Measurements from ENCODE around the gene KCNJ12. TPM values are rescaled to one million over a fixed set of nuclear protein-coding genes. Genes with fewer than 3 reads are reported as not detected.

Gene KCNJ12
- total and polyA plus RNA-seq, 12 donors = 2.8 to 14.7 (median 8.5) TPM

GRCh38 chr17:21354796-21355385, 21.3 kb upstream of the KCNJ12 start:
- no peak for TF ChIP-seq CTCF (IDR thresholded peaks at IDR 0.05)
- no peaks in the 10 kb centered on the region for H3K27me3 ChIP-seq
- intact Hi-C loops (cut with DNase I) = no loop called here
- H3K27ac ChIP-seq = no peak overlapping the region
- H3K4me1 ChIP-seq = peaks cover 8 to 24% (median 18%) of the 10 kb centered on the region in 9 donors
- H3K9me3 ChIP-seq = no peaks in the 10 kb centered on the region
- no peaks in the 10 kb centered on the region for H3K36me3 ChIP-seq
- 93 to 95% methylated on average over 13 of the region's 13 CpGs for WGBS, 2 donors
- DNase-seq (no peak), ATAC-seq (no peak)
- H3K4me3 ChIP-seq = no peak overlapping the region

GRCh38 chr17:21355586-21355985, 20.6 kb upstream of the KCNJ12 start:
- no peak for TF ChIP-seq CTCF (IDR thresholded peaks at IDR 0.05)
- no peaks in the 10 kb centered on the region for H3K27me3 ChIP-seq
- intact Hi-C loops (cut with DNase I) = no loop called here
- no peak overlapping the region for H3K4me3 ChIP-seq
- H3K9me3 ChIP-seq = no peaks in the 10 kb centered on the region
- DNase-seq (no peak), ATAC-seq (no peak)
- H3K36me3 ChIP-seq = no peaks in the 10 kb centered on the region
- WGBS, 2 donors = 85 to 87% methylated on average over 12 of the region's 12 CpGs
- peaks cover 8 to 27% (median 21%) of the 10 kb centered on the region in 9 donors for H3K4me1 ChIP-seq
- no peak overlapping the region for H3K27ac ChIP-seq

- TF ChIP-seq CTCF (IDR thresholded peaks at IDR 0.05) = no peak
- Histone ChIP-seq H3K27me3 (no peaks in the 10 kb centered on the region), H3K9me3 (no peaks in the 10 kb centered on the region), H3K4me3 (no peak overlapping the region), H3K4me1 (peaks cover 8 to 27% (median 21%) of the 10 kb centered on the region in 9 donors), H3K27ac (no peak overlapping the region), H3K36me3 (no peaks in the 10 kb centered on the region)
- DNase-seq = no peak
- 98 to 99% methylated on average over 2 of the region's 2 CpGs for WGBS, 2 donors
- intact Hi-C loops (cut with DNase I) = no loop called here
- no peak for ATAC-seq
Observed at GRCh38 chr17:21356537-21357127, 19.5 kb upstream of the KCNJ12 start.

- H3K27ac ChIP-seq = no peak overlapping the region
- TF ChIP-seq CTCF (IDR thresholded peaks at IDR 0.05) = no peak
- ATAC-seq (no peak), DNase-seq (no peak)
- intact Hi-C loops (cut with DNase I) = no loop called here
- WGBS, 2 donors = 73% methylated on average over 5 of the region's 5 CpGs
- no peaks in the 10 kb centered on the region for H3K36me3 ChIP-seq
- H3K4me1 ChIP-seq = peaks cover 8 to 27% (median 21%) of the 10 kb centered on the region in 9 donors
- no peak overlapping the region for H3K4me3 ChIP-seq
- no peaks in the 10 kb centered on the region for H3K27me3 ChIP-seq
- H3K9me3 ChIP-seq = no peaks in the 10 kb centered on the region
Observed at GRCh38 chr17:21357281-21357680, 18.9 kb upstream of the KCNJ12 start.
